Activated naive CD4-positive, alpha-beta T cell treated with anti-CD3 and anti-CD28 coated beads, Interleukin-2, amount 50 U/mL, for 72 hours (primary cell): ENCODE measurements around the gene DRAM1. TPM values are rescaled to one million over a fixed set of nuclear protein-coding genes. Genes with fewer than 3 reads are reported as not detected.

Source experiments
- total RNA-seq, 2 donors: library from RNA; stranded (reverse); gene quantifications; one replicate each; pipeline ENCODE4 v1.2.3, GENCODE V29; 2022

DRAM1 gene
- total RNA-seq, 2 donors from 2014 or later = 5.1 to 5.6 TPM

Other genes starting within 250 kb of the DRAM1 start
- 10 to 100 TPM in 1 of 2 donors, 1 to 10 TPM in 1; 3.9 to 14.8 TPM for gene CHPT1, start 179.9 kb upstream of the DRAM1 start, total RNA-seq
- under 1 TPM in 1 of 2 donors, not detected in 1; 0.21 TPM for gene SYCP3, start 138.1 kb upstream of the DRAM1 start, total RNA-seq
- 10 to 100 TPM; 22.2 to 48.0 TPM for gene GNPTAB, start 46.6 kb upstream of the DRAM1 start, total RNA-seq
- gene WASHC3, start 184.4 kb downstream of the DRAM1 start, total RNA-seq = 10 to 100 TPM; 22.1 to 37.0 TPM
- 100 to 1,000 TPM in 1 of 2 donors, 10 to 100 TPM in 1; 95.8 to 101 TPM for gene NUP37, start 242.5 kb downstream of the DRAM1 start, total RNA-seq
- gene PARPBP, start 242.6 kb downstream of the DRAM1 start, total RNA-seq = 10 to 100 TPM; 18.0 to 26.5 TPM